ENCODE results near the gene ERP27.

Gene ERP27

GRCh38 chr12:14900521-14901227 is 37.7 kb downstream of the ERP27 start:
- DNase-seq: no peak

- no peak for DNase-seq
Measured at GRCh38 chr12:14896521-14897169, 41.7 kb downstream of the ERP27 start.

GRCh38 chr12:14893506-14894250 is 44.7 kb downstream of the ERP27 start:
- DNase-seq: no peak

GRCh38 chr12:14892726-14893505 is 45.4 kb downstream of the ERP27 start:
- peak; percentile 23 for DNase-seq

GRCh38 chr12:14890701-14891100 is 47.6 kb downstream of the ERP27 start:
- no peak for DNase-seq

GRCh38 chr12:14886271-14886670 is 52.1 kb downstream of the ERP27 start:
- DNase-seq: peak; percentile 77

- peak; percentile 29 for DNase-seq
Measured at GRCh38 chr12:14885718-14886221, 52.6 kb downstream of the ERP27 start, which contains the start of gene MGP. Gene MGP, minus strand, starts transcription at chr12:14885854. Its CDS starts 63 bp downstream, at chr12:14885791.

GRCh38 chr12:14884458-14884878 is 53.9 kb downstream of the ERP27 start:
- DNase-seq: peak; percentile 68

- DNase-seq: no peak
Measured at GRCh38 chr12:14883686-14884085, 54.7 kb downstream of the ERP27 start.

GRCh38 chr12:14880890-14881453 is 57.4 kb downstream of the ERP27 start:
- no peak for DNase-seq

- DNase-seq: no peak
Measured at GRCh38 chr12:14879222-14879933, 59.0 kb downstream of the ERP27 start.

GRCh38 chr12:14878488-14878887 is 59.8 kb downstream of the ERP27 start:
- no peak for DNase-seq

- DNase-seq: no peak
Measured at GRCh38 chr12:14876833-14877232, 61.5 kb downstream of the ERP27 start.

GRCh38 chr12:14874882-14875281 is 63.5 kb downstream of the ERP27 start:
- no peak for DNase-seq

GRCh38 chr12:14873440-14874185 is 64.7 kb downstream of the ERP27 start:
- peak; percentile 31 for DNase-seq

- DNase-seq: no peak
Measured at GRCh38 chr12:14871886-14872285, 66.5 kb downstream of the ERP27 start.

GRCh38 chr12:14871247-14871646 is 67.1 kb downstream of the ERP27 start:
- no peak for DNase-seq

GRCh38 chr12:14868916-14869506 is 69.3 kb downstream of the ERP27 start:
- DNase-seq: peak; percentile 27

Data from DMS53 (cell line).